NCI-H526 treated with DMSO at 0.1 percent for 48 hours (cell line): ENCODE measurements around the gene TSPEAR.
"Not testable (repeated sequence)": the region's sequence is repeated elsewhere in the genome, so short reads cannot be mapped to it uniquely, and the experiment has no call there.

Experiments
- DNase-seq: peaks from one replicate; lab custom pipeline; 2025; lab: John Stamatoyannopoulos, UW

Gene TSPEAR

GRCh38 chr21:44684077-44684476, 27.3 kb downstream of the TSPEAR start:
- no peak for DNase-seq

- no peak for DNase-seq
These were observed 28.7 kb downstream of the TSPEAR start for GRCh38 chr21:44682580-44683151.

GRCh38 chr21:44681861-44682579, 29.4 kb downstream of the TSPEAR start, which contains the start of gene KRTAP12-1:
Gene KRTAP12-1, minus strand, starts transcription at chr21:44682163. Its CDS starts 40 bp downstream, at chr21:44682123.
- DNase-seq = no peak

- DNase-seq = no peak
These were observed 30.2 kb downstream of the TSPEAR start for GRCh38 chr21:44681152-44681551.

GRCh38 chr21:44677881-44678280, 33.5 kb downstream of the TSPEAR start:
- DNase-seq = no peak

- DNase-seq = no peak
These were observed 39.5 kb downstream of the TSPEAR start for GRCh38 chr21:44671911-44672310.

- no peak for DNase-seq
These were observed 40.5 kb downstream of the TSPEAR start for GRCh38 chr21:44670642-44671432.

- DNase-seq = no peak
These were observed 43.8 kb downstream of the TSPEAR start for GRCh38 chr21:44667612-44668011.

GRCh38 chr21:44666401-44667320, 44.7 kb downstream of the TSPEAR start, which contains the start of gene KRTAP12-2:
Gene KRTAP12-2, minus strand, starts transcription at chr21:44666927. Its CDS starts 41 bp downstream, at chr21:44666886.
- no peak for DNase-seq

- DNase-seq = no peak
These were observed 46.7 kb downstream of the TSPEAR start for GRCh38 chr21:44664691-44665090.

- DNase-seq = not testable (repeated sequence)
These were observed 49.8 kb downstream of the TSPEAR start for GRCh38 chr21:44661567-44661966.

GRCh38 chr21:44658913-44659595, 52.3 kb downstream of the TSPEAR start:
- no peak for DNase-seq

- no peak for DNase-seq
These were observed 52.8 kb downstream of the TSPEAR start for GRCh38 chr21:44658541-44658910.

GRCh38 chr21:44657635-44658540, 53.5 kb downstream of the TSPEAR start, which contains the start of gene KRTAP12-3:
Gene KRTAP12-3, plus strand, starts transcription at chr21:44657932. Its CDS starts 48 bp downstream, at chr21:44657980.
- no peak for DNase-seq

- DNase-seq = no peak
These were observed 54.5 kb downstream of the TSPEAR start for GRCh38 chr21:44656868-44657267.

- no peak for DNase-seq
These were observed 56.7 kb downstream of the TSPEAR start, which contains the start of gene KRTAP12-4 for GRCh38 chr21:44654576-44655175. Gene KRTAP12-4, minus strand, starts transcription at chr21:44654659. Its CDS starts 45 bp downstream, at chr21:44654614.

GRCh38 chr21:44653656-44654575, 57.5 kb downstream of the TSPEAR start:
- no peak for DNase-seq

GRCh38 chr21:44653123-44653522, 58.2 kb downstream of the TSPEAR start:
- no peak for DNase-seq
